Muscle of leg (tissue), 11 donors: ENCODE measurements around the gene BAIAP3. TPM values are rescaled to one million over a fixed set of nuclear protein-coding genes. Genes with fewer than 3 reads are reported as not detected.
"Not testable (repeated sequence)": the region's sequence is repeated elsewhere in the genome, so short reads cannot be mapped to it uniquely, and the experiment has no call there.

ENCODE experiments used
- DNase-seq: peaks from one replicate; pipeline ENCODE4 v3.0.0; 2013
- H3K27ac ChIP-seq: one replicate; pipeline ENCODE4 v1.5.1; 2013; ENCODE audit warnings: mild to moderate bottlenecking, low read length, control low read depth
- H3K27me3 ChIP-seq: one replicate; pipeline ENCODE4 v1.6.1; 2013; ENCODE audit warnings: low read length; ENCODE audit not compliant: control insufficient read depth, insufficient read depth
- H3K36me3 ChIP-seq: one replicate; pipeline ENCODE4 v1.6.1; 2013; ENCODE audit warnings: low read length; ENCODE audit not compliant: control insufficient read depth, insufficient read depth
- H3K4me1 ChIP-seq: one replicate; pipeline ENCODE4 v1.6.1; 2013; ENCODE audit warnings: low read length; ENCODE audit not compliant: control insufficient read depth, insufficient read depth
- H3K4me3 ChIP-seq: one replicate; pipeline ENCODE4 v1.5.1; 2013; ENCODE audit warnings: low read length, control low read depth
- H3K9me3 ChIP-seq: replicated peaks from 2 replicates; pipeline ENCODE4 v1.6.1; 2013; ENCODE audit warnings: low read depth, low read length; ENCODE audit not compliant: control insufficient read depth
- WGBS: methylation state at CpG from one replicate; pipeline ENCODE4 v1.1.5; 2013; ENCODE audit warnings: missing lambda C conversion rate; ENCODE audit not compliant: insufficient coverage; 5-methylcytosine and 5-hydroxymethylcytosine counted together
- polyA plus RNA-seq, 8 donors: library from polyadenylated mRNA; unstranded; fragments of 120-200 nt; gene quantifications; one replicate each; pipeline versions ENCODE4 v1.2.1 to v1.2.3, GENCODE V29; 2013; ENCODE audit warnings: inconsistent platforms in 1 of 8, low replicate concordance in 1 of 8; ENCODE audit not compliant: insufficient read length in 8 of 8, insufficient read depth in 1 of 8
- total RNA-seq: library from RNA; stranded (reverse); fragments of 120-200 nt; gene quantifications from one replicate; pipeline ENCODE4 v1.2.4, GENCODE V29; 2013

The BAIAP3 gene
- total and polyA plus RNA-seq, 9 donors: 0.40 to 1.3 (median 0.83) TPM

- Histone ChIP-seq H3K4me3 (no peak overlapping the region), H3K36me3 (no peaks in the 10 kb centered on the region), H3K4me1 (peaks cover 28% of the 10 kb centered on the region), H3K27me3 (peaks cover 93% of the 10 kb centered on the region), H3K27ac (no peak overlapping the region), H3K9me3 (no peaks in the 10 kb centered on the region)
- WGBS: 14% methylated on average over 7 of the region's 22 CpGs
- no peak for DNase-seq
Observed at GRCh38 chr16:1290063-1290501, 43.4 kb upstream of the BAIAP3 start.

- Histone ChIP-seq H3K27ac (no peak overlapping the region), H3K27me3 (peaks cover 85% of the 10 kb centered on the region), H3K4me3 (no peak overlapping the region), H3K36me3 (no peaks in the 10 kb centered on the region), H3K4me1 (peaks cover 28% of the 10 kb centered on the region), H3K9me3 (no peaks in the 10 kb centered on the region)
- WGBS: 48% methylated on average over 24 of the region's 29 CpGs
- no peak for DNase-seq
Observed at GRCh38 chr16:1290860-1291575, 42.4 kb upstream of the BAIAP3 start.

- no peak overlapping the region for H3K4me3 ChIP-seq
- H3K27me3 ChIP-seq: peaks cover 81% of the 10 kb centered on the region
- no peaks in the 10 kb centered on the region for H3K36me3 ChIP-seq
- 36% methylated on average over 17 of the region's 17 CpGs for WGBS
- no peak overlapping the region for H3K27ac ChIP-seq
- H3K9me3 ChIP-seq: no peaks in the 10 kb centered on the region
- DNase-seq: no peak
- H3K4me1 ChIP-seq: peaks cover 28% of the 10 kb centered on the region
Observed at GRCh38 chr16:1291576-1291974, 41.9 kb upstream of the BAIAP3 start.

GRCh38 chr16:1292208-1292607, 41.2 kb upstream of the BAIAP3 start:
- H3K4me3 ChIP-seq, DNase-seq, H3K9me3 ChIP-seq, H3K27ac ChIP-seq, H3K36me3 ChIP-seq: not testable (repeated sequence)
- H3K4me1 ChIP-seq: peaks cover 28% of the 10 kb centered on the region
- WGBS: 70% methylated on average over 2 of the region's 6 CpGs
- H3K27me3 ChIP-seq: peaks cover 77% of the 10 kb centered on the region

GRCh38 chr16:1292808-1293207, 40.6 kb upstream of the BAIAP3 start:
- peaks cover 27% of the 10 kb centered on the region for H3K4me1 ChIP-seq
- not testable (repeated sequence) for H3K4me3 ChIP-seq, DNase-seq, H3K27ac ChIP-seq, H3K9me3 ChIP-seq, H3K36me3 ChIP-seq
- peaks cover 71% of the 10 kb centered on the region for H3K27me3 ChIP-seq
- WGBS: 77% methylated on average over 5 of the region's 8 CpGs

GRCh38 chr16:1293921-1294656, 39.4 kb upstream of the BAIAP3 start:
- Histone ChIP-seq H3K27ac (no peak overlapping the region), H3K36me3 (no peaks in the 10 kb centered on the region), H3K27me3 (peaks cover 67% of the 10 kb centered on the region), H3K9me3 (no peaks in the 10 kb centered on the region), H3K4me1 (peaks cover 19% of the 10 kb centered on the region), H3K4me3 (no peak overlapping the region)
- 51% methylated on average over 7 of the region's 11 CpGs for WGBS
- no peak for DNase-seq

- Histone ChIP-seq H3K27ac (no peak overlapping the region), H3K4me1 (peaks cover 11% of the 10 kb centered on the region), H3K4me3 (no peak overlapping the region), H3K36me3 (no peaks in the 10 kb centered on the region), H3K9me3 (no peaks in the 10 kb centered on the region), H3K27me3 (peaks cover 67% of the 10 kb centered on the region)
- 31% methylated on average over 4 of the region's 5 CpGs for WGBS
- DNase-seq: no peak
Observed at GRCh38 chr16:1295465-1295864, 38.0 kb upstream of the BAIAP3 start.

GRCh38 chr16:1296688-1297017, 36.8 kb upstream of the BAIAP3 start:
- not testable (repeated sequence) for DNase-seq, H3K36me3 ChIP-seq, H3K9me3 ChIP-seq, H3K4me1 ChIP-seq, H3K4me3 ChIP-seq, H3K27ac ChIP-seq
- peaks cover 67% of the 10 kb centered on the region for H3K27me3 ChIP-seq
- WGBS: 83% methylated on average over 5 of the region's 8 CpGs

GRCh38 chr16:1297018-1297696, 36.3 kb upstream of the BAIAP3 start:
- Histone ChIP-seq H3K4me3 (no peak overlapping the region), H3K27me3 (peaks cover 65% of the 10 kb centered on the region), H3K9me3 (no peaks in the 10 kb centered on the region), H3K27ac (no peak overlapping the region), H3K36me3 (no peaks in the 10 kb centered on the region), H3K4me1 (peaks cover 6% of the 10 kb centered on the region)
- DNase-seq: no peak
- 76% methylated on average over 4 of the region's 6 CpGs for WGBS

GRCh38 chr16:1298406-1298805, 35.0 kb upstream of the BAIAP3 start:
- Histone ChIP-seq H3K36me3 (no peaks in the 10 kb centered on the region), H3K27me3 (peaks cover 66% of the 10 kb centered on the region), H3K27ac (no peak overlapping the region), H3K9me3 (no peaks in the 10 kb centered on the region), H3K4me3 (no peak overlapping the region), H3K4me1 (peaks cover 6% of the 10 kb centered on the region)
- no peak for DNase-seq
- 87% methylated on average over 13 of the region's 14 CpGs for WGBS
